HG02623 (cell line): ENCODE data around the gene B3GALT6.
"Not testable (repeated sequence)": the region's sequence is repeated elsewhere in the genome, so short reads cannot be mapped to it uniquely, and the experiment has no call there.

Experiments used
- ATAC-seq: cut with Tn5 transposase; IDR thresholded peaks from one replicate; pipeline ENCODE4 v1.9.1; 2021; ENCODE audit warnings: moderate library complexity; ENCODE audit not compliant: unreplicated experiment

Gene B3GALT6

GRCh38 chr1:1232208-1232795 lies at the start of gene B3GALT6:
Gene B3GALT6, plus strand, starts transcription at chr1:1232237. Its CDS starts 42 bp downstream, at chr1:1232279.
- no peak for ATAC-seq

- ATAC-seq, result no peak
Observed at GRCh38 chr1:1182491-1183220, 49.4 kb upstream of the B3GALT6 start.

GRCh38 chr1:1183221-1183747 lies 48.8 kb upstream of the B3GALT6 start:
- ATAC-seq, result no peak

- ATAC-seq, result no peak
Observed at GRCh38 chr1:1183833-1184775, 47.9 kb upstream of the B3GALT6 start.

GRCh38 chr1:1185101-1185765 lies 46.8 kb upstream of the B3GALT6 start:
- ATAC-seq, result no peak

GRCh38 chr1:1187938-1188337 lies 44.1 kb upstream of the B3GALT6 start:
- ATAC-seq, result no peak

GRCh38 chr1:1189111-1189510 lies 42.9 kb upstream of the B3GALT6 start:
- no peak for ATAC-seq

GRCh38 chr1:1191734-1192133 lies 40.3 kb upstream of the B3GALT6 start:
- no peak for ATAC-seq

GRCh38 chr1:1194723-1195122 lies 37.3 kb upstream of the B3GALT6 start:
- no peak for ATAC-seq

GRCh38 chr1:1195726-1196125 lies 36.3 kb upstream of the B3GALT6 start:
- not testable (repeated sequence) for ATAC-seq

GRCh38 chr1:1196431-1197187 lies 35.4 kb upstream of the B3GALT6 start:
- no peak for ATAC-seq

GRCh38 chr1:1197188-1197500 lies 34.9 kb upstream of the B3GALT6 start:
- no peak for ATAC-seq

GRCh38 chr1:1197551-1198422 lies 34.2 kb upstream of the B3GALT6 start:
- no peak for ATAC-seq

- ATAC-seq, result no peak
Observed at GRCh38 chr1:1198423-1199140, 33.5 kb upstream of the B3GALT6 start.

- ATAC-seq, result no peak
Observed at GRCh38 chr1:1199141-1199960, 32.7 kb upstream of the B3GALT6 start.

GRCh38 chr1:1199961-1200875 lies 31.8 kb upstream of the B3GALT6 start:
- ATAC-seq, result no peak
